Measurements from ENCODE around the gene KRT2.
A peak's percentile ranks its signal among the peaks of the same experiment; 100 is the strongest.

Gene KRT2

GRCh38 chr12:52691076-52691840 lies 39.2 kb upstream of the KRT2 start:
- H3K4me3 ChIP-seq (ENCODE audit: low read depth in 1 of 2, low read length in 2 of 2), result peak overlapping the region; percentile 37 to 61
- H3K9me3 ChIP-seq (ENCODE audit: control insufficient read depth in 1 of 2, low read length in 2 of 2), result no peaks in the 10 kb centered on the region
- H3K4me1 ChIP-seq (ENCODE audit: control insufficient read depth in 1 of 2, insufficient read depth in 2 of 2, low read length in 2 of 2), result peaks cover 0 to 10% of the 10 kb centered on the region in 2 donors
- H3K36me3 ChIP-seq (ENCODE audit: control insufficient read depth in 1 of 2, insufficient read depth in 2 of 2, low read length in 2 of 2), result no peaks in the 10 kb centered on the region
- peaks cover 12% of the 10 kb centered on the region for H3K27me3 ChIP-seq (ENCODE audit: low read depth, low read length)
- H3K27ac ChIP-seq (ENCODE audit: low read length), result no peak overlapping the region

DNA sequence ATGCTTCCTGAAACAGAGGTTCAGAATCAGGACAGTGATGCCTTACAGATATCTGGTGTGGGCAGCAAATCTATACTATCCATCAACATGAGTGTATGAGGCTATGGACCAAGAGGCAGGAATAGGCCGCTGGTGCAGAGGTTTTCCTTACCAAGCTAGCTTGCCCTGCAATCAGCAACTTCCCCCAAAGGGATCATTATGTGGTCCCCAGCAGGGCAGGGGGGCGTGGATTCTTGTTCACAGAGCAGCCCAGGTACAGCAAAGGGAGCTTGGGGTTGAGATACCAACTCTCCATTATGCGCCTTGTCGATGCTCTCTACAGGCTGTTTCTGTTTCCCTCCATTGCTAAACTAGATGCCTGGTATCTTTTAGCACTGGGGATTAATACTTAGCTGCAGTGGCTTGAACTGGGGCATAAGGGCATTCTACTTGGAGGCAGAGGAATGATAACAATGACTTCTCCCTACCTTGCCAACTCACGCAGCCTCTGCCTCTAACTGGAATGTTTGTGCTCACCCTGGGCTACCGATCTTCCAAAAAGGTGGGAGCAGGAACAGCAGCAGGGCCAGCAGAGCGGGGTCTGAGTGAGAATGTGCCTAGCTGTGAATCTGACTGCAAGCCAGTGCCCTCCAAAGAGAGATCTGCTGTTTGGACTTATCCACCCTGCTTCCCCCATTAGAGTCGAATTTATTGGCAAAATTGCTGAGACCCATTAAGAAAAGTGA lies 38.5 kb upstream of the KRT2 start:
- Histone ChIP-seq H3K9me3 (ENCODE audit: control insufficient read depth in 1 of 2, low read length in 2 of 2) (no peaks in the 10 kb centered on the region), H3K4me1 (ENCODE audit: control insufficient read depth in 1 of 2, insufficient read depth in 2 of 2, low read length in 2 of 2) (peaks cover 0 to 10% of the 10 kb centered on the region in 2 donors), H3K36me3 (ENCODE audit: control insufficient read depth in 1 of 2, insufficient read depth in 2 of 2, low read length in 2 of 2) (no peaks in the 10 kb centered on the region), H3K4me3 (ENCODE audit: low read depth in 1 of 2, low read length in 2 of 2) (peak overlapping the region in 1 of 2 donors; percentile 61), H3K27ac (ENCODE audit: low read length) (no peak overlapping the region), H3K27me3 (ENCODE audit: low read depth, low read length) (peaks cover 12% of the 10 kb centered on the region)

GRCh38 chr12:52689936-52690335 lies 37.9 kb upstream of the KRT2 start:
- Histone ChIP-seq H3K27me3 (ENCODE audit: low read depth, low read length) (peaks cover 12% of the 10 kb centered on the region), H3K9me3 (ENCODE audit: control insufficient read depth in 1 of 2, low read length in 2 of 2) (no peaks in the 10 kb centered on the region), H3K4me1 (ENCODE audit: control insufficient read depth in 1 of 2, insufficient read depth in 2 of 2, low read length in 2 of 2) (peaks cover 0 to 10% of the 10 kb centered on the region in 2 donors), H3K27ac (ENCODE audit: low read length) (no peak overlapping the region), H3K4me3 (ENCODE audit: low read depth in 1 of 2, low read length in 2 of 2) (no peak overlapping the region), H3K36me3 (ENCODE audit: control insufficient read depth in 1 of 2, insufficient read depth in 2 of 2, low read length in 2 of 2) (no peaks in the 10 kb centered on the region)

GRCh38 chr12:52689239-52689638 lies 37.2 kb upstream of the KRT2 start:
- Histone ChIP-seq H3K27ac (ENCODE audit: low read length) (no peak overlapping the region), H3K27me3 (ENCODE audit: low read depth, low read length) (peaks cover 12% of the 10 kb centered on the region), H3K4me3 (ENCODE audit: low read depth in 1 of 2, low read length in 2 of 2) (no peak overlapping the region), H3K9me3 (ENCODE audit: control insufficient read depth in 1 of 2, low read length in 2 of 2) (no peaks in the 10 kb centered on the region), H3K36me3 (ENCODE audit: control insufficient read depth in 1 of 2, insufficient read depth in 2 of 2, low read length in 2 of 2) (no peaks in the 10 kb centered on the region), H3K4me1 (ENCODE audit: control insufficient read depth in 1 of 2, insufficient read depth in 2 of 2, low read length in 2 of 2) (peaks cover 0 to 10% of the 10 kb centered on the region in 2 donors)

DNA sequence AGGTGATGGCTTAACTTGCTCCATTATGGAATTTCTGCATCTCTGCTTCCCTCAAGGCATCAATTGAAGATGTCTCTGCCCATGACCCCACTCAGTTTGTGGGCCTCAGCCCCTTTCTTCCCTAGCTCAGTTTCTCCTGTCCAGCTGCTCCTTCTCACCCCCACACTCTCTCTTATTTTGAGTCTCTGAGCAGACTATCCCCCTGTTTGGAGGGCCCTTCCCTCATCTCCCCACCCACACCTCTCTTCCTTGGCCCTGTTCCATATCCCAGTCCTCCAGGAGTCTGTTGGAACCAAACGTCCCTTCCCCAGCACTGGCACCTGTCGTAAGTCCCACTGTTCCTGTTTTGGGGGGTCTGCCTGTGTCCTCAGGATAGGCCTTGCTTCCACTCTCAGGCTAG lies 36.5 kb upstream of the KRT2 start:
- Histone ChIP-seq H3K27me3 (ENCODE audit: low read depth, low read length) (peaks cover 12% of the 10 kb centered on the region), H3K9me3 (ENCODE audit: control insufficient read depth in 1 of 2, low read length in 2 of 2) (no peaks in the 10 kb centered on the region), H3K27ac (ENCODE audit: low read length) (no peak overlapping the region), H3K4me3 (ENCODE audit: low read depth in 1 of 2, low read length in 2 of 2) (no peak overlapping the region), H3K36me3 (ENCODE audit: control insufficient read depth in 1 of 2, insufficient read depth in 2 of 2, low read length in 2 of 2) (no peaks in the 10 kb centered on the region), H3K4me1 (ENCODE audit: control insufficient read depth in 1 of 2, insufficient read depth in 2 of 2, low read length in 2 of 2) (peaks cover 0 to 10% of the 10 kb centered on the region in 2 donors)

DNA sequence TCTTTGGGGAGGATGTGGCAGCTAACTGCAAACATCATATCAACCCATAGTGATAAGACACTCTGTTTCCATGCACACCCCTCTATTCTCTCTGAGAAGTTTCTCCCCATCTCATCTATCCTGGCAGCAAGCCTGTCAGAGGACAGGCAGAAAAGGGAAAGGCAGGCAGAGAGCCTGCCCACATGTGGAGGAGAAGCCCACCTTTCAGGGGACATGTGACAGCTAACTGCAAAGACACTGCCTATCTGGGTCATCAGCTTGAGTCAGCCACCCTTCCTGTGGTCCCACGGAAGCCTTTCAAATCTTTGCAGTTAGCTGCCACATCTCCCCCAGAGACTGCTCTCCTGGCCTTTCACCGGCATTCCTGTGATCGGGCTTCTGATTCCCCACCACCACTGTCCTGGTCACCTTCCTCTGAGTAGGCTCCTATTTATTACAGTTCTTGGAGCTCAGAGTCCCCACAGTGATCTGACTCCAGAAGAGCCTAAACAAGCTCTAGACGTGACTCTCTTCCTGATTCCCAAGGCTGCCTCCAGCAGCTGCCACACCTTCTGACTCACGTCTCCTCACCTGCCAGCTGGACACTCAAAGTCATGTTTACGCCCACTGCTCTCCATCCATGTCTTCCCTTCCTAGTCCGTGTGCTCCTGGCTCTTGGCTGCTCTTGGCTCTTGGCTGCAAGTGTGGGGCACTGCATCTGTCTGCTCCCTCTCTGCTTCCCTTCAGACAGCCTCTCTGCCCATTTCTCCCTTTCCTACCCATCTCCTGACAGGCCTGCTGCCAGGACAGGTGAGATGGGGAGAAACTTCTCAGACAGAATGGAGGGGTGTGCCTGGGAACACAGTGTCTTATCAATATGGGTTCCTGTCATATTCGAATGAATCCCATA lies 35.7 kb upstream of the KRT2 start:
- peaks cover 0 to 13% of the 10 kb centered on the region in 2 donors for H3K4me1 ChIP-seq (ENCODE audit: control insufficient read depth in 1 of 2, insufficient read depth in 2 of 2, low read length in 2 of 2)
- H3K4me3 ChIP-seq (ENCODE audit: low read depth in 1 of 2, low read length in 2 of 2), result no peak overlapping the region
- no peaks in the 10 kb centered on the region for H3K36me3 ChIP-seq (ENCODE audit: control insufficient read depth in 1 of 2, insufficient read depth in 2 of 2, low read length in 2 of 2)
- no peaks in the 10 kb centered on the region for H3K9me3 ChIP-seq (ENCODE audit: control insufficient read depth in 1 of 2, low read length in 2 of 2)
- peaks cover 12% of the 10 kb centered on the region for H3K27me3 ChIP-seq (ENCODE audit: low read depth, low read length)
- peak overlapping the region; percentile 19 for H3K27ac ChIP-seq (ENCODE audit: low read length)

DNA sequence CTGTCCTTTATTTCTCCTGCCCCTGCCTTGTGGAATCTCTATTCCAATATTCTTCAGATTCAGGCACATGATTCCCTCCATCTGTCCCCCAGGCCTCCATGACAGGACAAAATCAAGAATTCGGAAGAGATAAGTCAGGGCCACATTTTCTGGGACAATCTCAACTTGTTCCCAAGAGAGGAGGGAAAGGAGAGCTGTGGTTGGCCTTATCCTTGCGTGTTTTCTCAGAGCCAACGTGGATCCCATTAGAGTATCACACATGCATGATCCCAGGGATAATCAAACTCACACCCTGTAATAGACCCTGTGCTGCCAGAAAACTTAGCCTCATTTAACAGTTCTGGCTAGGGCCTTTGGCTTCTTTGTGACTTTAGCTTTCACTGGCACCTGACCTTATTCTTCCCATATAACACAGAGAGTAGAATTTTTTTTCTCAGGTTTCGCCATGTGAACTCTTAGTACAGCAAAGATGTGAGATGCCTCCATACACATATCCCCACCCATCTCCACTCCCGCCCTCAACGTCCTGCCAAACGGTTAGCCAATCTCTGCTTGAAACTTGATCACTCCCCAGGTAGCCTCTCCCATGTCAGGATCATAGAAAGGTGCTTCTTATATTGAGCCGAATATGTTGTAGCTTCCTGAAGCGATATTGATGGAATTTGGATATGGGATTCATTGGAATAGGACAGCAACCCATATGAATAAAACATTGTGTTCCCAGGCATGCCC lies 34.9 kb upstream of the KRT2 start:
- Histone ChIP-seq H3K4me3 (ENCODE audit: low read depth in 1 of 2, low read length in 2 of 2) (no peak overlapping the region), H3K27me3 (ENCODE audit: low read depth, low read length) (peaks cover 12% of the 10 kb centered on the region), H3K9me3 (ENCODE audit: control insufficient read depth in 1 of 2, low read length in 2 of 2) (no peaks in the 10 kb centered on the region), H3K27ac (ENCODE audit: low read length) (no peak overlapping the region), H3K4me1 (ENCODE audit: control insufficient read depth in 1 of 2, insufficient read depth in 2 of 2, low read length in 2 of 2) (peaks cover 0 to 13% of the 10 kb centered on the region in 2 donors), H3K36me3 (ENCODE audit: control insufficient read depth in 1 of 2, insufficient read depth in 2 of 2, low read length in 2 of 2) (no peaks in the 10 kb centered on the region)

DNA sequence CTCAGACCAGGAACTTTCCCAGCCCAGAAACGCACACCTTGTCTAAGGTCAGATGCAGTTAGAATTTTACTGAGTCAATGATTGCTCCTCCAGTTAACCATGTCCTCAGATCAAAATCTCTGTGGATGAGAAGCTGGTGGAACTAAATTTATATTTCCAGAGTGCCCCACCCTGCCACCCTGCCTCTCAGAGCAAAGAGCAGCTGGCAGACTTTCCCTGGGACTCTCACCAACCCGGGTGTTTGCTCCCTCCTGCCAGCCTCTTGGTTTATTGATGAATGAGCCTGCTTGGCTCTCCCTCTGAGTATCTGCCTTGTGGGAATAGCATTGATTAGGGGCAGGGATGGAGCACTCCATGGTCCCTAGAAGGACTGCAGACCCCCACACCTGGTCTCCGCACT lies 34.1 kb upstream of the KRT2 start:
- no peaks in the 10 kb centered on the region for H3K9me3 ChIP-seq (ENCODE audit: control insufficient read depth in 1 of 2, low read length in 2 of 2)
- H3K27me3 ChIP-seq (ENCODE audit: low read depth, low read length), result peaks cover 10% of the 10 kb centered on the region
- H3K27ac ChIP-seq (ENCODE audit: low read length), result no peak overlapping the region
- peaks cover 0 to 10% of the 10 kb centered on the region in 2 donors for H3K4me1 ChIP-seq (ENCODE audit: control insufficient read depth in 1 of 2, insufficient read depth in 2 of 2, low read length in 2 of 2)
- H3K4me3 ChIP-seq (ENCODE audit: low read depth in 1 of 2, low read length in 2 of 2), result no peak overlapping the region
- H3K36me3 ChIP-seq (ENCODE audit: control insufficient read depth in 1 of 2, insufficient read depth in 2 of 2, low read length in 2 of 2), result no peaks in the 10 kb centered on the region

- peaks cover 5% of the 10 kb centered on the region for H3K27me3 ChIP-seq (ENCODE audit: low read depth, low read length)
Measured at GRCh38 chr12:52685406-52685890, 33.4 kb upstream of the KRT2 start.

DNA sequence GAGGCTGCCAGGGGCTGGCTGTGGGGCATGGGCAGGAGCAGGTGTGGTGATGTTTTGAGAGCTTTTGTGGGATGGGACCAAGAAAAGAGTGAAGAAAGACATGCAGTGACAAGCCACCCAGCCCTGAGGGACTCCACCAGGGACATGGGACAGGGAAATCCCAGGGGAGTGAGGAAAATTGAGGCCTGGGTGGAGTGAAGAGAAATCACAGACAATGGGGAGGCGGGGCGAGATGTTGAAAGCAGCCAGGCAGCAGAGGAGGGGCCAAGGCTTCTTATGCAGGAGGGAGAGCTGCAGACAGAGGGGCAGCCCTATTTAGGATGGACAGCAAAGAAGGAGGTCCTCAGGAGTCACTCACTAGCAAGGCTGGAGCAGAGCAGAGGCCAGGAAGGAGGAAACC lies 32.4 kb upstream of the KRT2 start:
- H3K36me3 ChIP-seq (ENCODE audit: control insufficient read depth in 1 of 2, insufficient read depth in 2 of 2, low read length in 2 of 2), result no peaks in the 10 kb centered on the region
- H3K27me3 ChIP-seq (ENCODE audit: low read depth, low read length), result peaks cover 5% of the 10 kb centered on the region

More at GRCh38 chr12:52685406-52685890, 33.4 kb upstream of the KRT2 start:
- H3K36me3 ChIP-seq (ENCODE audit: control insufficient read depth in 1 of 2, insufficient read depth in 2 of 2, low read length in 2 of 2), result no peaks in the 10 kb centered on the region
- no peaks in the 10 kb centered on the region for H3K9me3 ChIP-seq (ENCODE audit: control insufficient read depth in 1 of 2, low read length in 2 of 2)
- no peak overlapping the region for H3K27ac ChIP-seq (ENCODE audit: low read length)
- peaks cover 0 to 4% of the 10 kb centered on the region in 2 donors for H3K4me1 ChIP-seq (ENCODE audit: control insufficient read depth in 1 of 2, insufficient read depth in 2 of 2, low read length in 2 of 2)
- H3K4me3 ChIP-seq (ENCODE audit: low read depth in 1 of 2, low read length in 2 of 2), result no peak overlapping the region

More for the DNA sequence above, 32.4 kb upstream of the KRT2 start:
- Histone ChIP-seq H3K4me1 (ENCODE audit: control insufficient read depth in 1 of 2, insufficient read depth in 2 of 2, low read length in 2 of 2) (peaks cover 0 to 3% of the 10 kb centered on the region in 2 donors), H3K9me3 (ENCODE audit: control insufficient read depth in 1 of 2, low read length in 2 of 2) (no peaks in the 10 kb centered on the region), H3K4me3 (ENCODE audit: low read depth in 1 of 2, low read length in 2 of 2) (no peak overlapping the region), H3K27ac (ENCODE audit: low read length) (no peak overlapping the region)

Measured in muscle layer of duodenum (tissue), 2 donors.